ENCODE data around the gene HPCAL1.

HPCAL1 gene

DNA sequence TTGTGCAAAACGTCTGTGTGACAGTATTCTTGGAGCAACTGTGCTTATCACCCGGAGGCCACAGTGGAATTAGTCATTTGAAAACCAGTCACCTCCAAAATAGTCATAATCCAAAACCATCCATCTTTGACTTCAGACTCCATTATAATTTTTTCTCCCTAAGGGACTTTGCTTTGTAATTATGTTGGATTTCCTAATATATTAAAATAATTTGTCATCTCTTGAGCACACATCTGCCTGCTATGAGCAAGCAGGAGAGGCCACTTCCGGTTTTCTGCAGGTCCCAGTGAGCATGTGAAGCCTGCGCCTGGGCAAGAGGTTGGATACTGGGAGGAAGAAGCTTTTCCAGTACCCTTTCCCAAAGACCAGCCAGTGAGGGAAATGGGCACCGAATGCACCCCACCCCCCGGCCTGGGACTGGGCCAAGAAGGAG lies 87.7 kb downstream of the HPCAL1 start:
- no peak for DNase-seq (ENCODE audit: low spot score)

DNA sequence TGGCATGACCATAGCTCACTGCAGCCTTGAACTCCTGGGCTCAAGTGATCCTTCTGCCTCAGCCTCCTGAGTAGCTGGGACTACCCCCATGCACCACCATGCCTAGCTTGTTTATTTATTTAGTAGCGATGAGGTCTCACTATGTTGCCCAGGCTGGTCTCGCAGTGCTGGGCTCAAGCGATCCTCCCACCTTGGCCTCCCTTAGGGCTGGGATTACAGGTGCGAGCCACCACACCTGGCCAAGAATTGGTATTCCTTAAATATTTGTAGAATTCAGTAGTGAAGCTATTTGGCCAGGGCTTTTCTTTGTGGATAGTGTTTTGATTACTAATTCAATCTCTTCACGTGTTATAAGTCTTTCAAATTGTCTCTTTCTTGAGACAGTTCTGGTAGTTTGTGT lies 89.4 kb downstream of the HPCAL1 start:
- DNase-seq (ENCODE audit: low spot score) = no peak

DNA sequence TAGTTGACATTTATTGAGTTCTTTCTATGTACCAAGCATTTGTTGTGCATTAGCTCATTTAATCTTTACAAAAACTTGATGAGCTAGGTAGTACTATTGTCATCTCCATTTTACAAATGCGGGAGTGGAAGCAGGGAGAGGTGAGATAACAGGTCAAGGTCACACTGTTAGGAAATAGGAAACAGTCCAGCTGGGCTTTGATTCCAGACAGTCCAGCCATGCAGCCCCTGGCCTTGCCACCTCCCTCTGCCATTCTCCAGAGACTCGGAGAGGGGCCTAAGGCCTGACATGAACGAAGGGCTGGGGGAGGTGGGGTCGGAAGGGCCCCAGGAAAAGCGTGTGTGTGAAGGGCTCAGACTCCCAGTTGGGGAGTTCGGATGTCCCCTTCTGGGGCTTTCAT lies 89.8 kb downstream of the HPCAL1 start:
- DNase-seq (ENCODE audit: low spot score) = no peak

DNA sequence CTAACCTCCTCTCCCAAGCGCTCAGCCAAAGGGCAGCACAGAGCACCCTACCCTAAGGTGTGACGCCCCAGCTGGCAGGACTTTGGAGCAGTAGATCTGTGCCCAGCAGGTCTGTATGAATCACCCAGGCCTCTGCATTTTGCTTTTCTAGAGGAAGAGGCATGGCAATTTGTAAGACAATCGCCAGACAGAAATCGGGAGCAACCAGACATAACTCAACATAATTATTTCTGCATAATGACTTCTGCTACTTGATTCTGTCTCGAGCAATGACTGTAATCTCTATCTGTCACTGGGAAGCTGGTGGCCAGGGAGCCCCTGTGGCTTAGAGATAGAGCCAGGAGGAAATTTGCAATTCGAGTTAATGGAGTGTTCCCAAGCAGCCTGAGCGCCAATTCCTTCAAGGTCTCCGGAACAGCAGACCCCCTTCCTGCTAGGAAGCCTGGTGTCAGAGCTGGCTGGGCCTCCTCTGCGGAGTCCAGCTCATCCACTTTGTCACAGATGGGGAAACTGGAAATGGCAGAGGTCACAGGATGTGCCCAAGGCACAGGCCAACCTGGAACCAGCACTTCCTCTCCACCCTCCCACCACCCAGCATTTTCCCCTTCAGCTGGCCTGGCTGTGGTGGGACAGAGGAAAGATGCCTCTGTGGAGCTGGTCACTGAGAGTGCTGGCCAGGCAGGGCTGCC lies 90.4 kb downstream of the HPCAL1 start:
- no peak for DNase-seq (ENCODE audit: low spot score)

DNA sequence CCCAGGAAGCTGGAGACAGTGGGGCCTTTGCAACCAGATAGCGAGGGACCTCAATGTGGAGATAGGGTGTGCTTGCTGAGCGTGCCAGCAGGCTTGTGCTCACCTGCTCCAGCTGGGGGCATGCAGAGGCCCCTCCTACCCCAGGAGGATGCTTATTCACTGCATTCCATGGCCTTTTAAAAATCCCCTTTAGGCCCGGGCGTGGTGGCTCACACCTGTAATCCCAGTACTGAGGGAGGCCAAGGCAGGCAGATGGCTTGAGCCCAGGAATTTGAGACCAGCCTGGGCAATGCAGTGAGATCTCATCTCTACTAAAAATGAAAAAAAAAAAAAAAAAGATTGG lies 90.9 kb downstream of the HPCAL1 start:
- DNase-seq (ENCODE audit: low spot score) = no peak

DNA sequence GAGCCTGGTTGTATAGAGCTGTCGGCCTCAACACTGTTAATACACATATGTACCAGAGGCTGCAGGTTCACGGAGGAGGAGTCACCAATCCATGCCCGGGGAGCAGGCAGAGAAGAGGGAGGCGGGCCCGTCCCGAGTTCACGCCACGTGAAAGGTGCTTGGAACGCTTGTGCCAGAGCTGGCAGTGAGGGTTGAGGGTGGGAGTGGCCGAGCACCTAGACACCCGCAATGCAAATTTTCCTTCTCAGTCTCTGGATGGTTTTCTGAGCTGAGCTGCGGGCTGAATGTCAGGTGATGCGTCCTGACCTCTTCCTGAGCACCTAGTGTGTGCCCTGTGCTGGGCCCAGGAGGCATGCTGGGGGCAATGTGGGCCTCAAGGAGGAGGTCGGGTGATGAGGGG lies 93.2 kb downstream of the HPCAL1 start:
- no peak for DNase-seq (ENCODE audit: low spot score)

DNA sequence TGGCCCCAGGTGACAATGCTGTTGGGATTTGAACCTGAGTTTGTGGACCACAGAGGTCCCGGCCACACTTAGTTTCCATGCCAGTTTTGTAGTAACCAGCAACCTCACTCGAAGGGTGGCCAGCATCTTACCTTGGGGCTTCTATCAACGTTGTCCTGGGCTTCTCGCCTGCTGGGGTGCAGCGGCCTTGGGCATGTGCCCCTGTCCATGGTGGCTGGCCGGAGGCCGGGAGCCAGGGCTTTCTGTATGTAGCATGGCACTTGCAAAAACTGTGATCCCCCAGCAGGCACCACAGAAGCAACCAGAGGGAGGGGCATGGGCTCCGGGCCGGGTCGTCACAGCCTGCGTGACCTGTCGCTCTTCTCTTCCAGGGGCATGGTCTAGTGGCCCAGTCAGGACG lies 93.8 kb downstream of the HPCAL1 start:
- DNase-seq (ENCODE audit: low spot score) = no peak

DNA sequence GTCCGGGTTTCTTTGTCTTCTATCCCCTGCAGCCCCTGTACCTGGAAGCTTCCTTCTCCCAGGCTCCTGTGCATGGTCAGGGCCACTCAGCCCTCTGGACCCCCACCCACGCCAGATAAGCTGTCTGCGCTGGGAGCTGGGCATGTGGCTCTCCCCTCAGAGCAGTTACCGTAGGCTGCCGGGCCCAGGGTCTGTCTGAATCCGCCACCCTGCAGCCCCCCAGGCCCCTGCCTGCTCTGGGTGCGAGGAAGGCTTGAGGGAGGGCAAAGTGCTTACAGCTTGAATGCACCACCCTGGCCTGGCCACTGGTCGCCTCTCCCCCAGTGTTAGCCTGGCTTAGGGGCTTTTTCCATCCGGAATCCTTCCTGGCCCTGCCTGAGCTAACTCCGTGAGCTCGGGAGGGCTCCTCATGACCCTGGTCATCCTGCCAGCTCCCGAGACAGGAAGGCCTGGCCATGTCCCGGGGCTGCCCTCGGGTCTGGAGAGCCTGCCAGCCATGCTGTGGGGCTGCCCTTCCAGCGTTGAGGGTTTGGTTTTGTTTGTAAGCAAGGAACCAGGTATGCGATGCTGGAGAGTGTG lies 94.7 kb downstream of the HPCAL1 start:
- no peak for DNase-seq (ENCODE audit: low spot score)

DNA sequence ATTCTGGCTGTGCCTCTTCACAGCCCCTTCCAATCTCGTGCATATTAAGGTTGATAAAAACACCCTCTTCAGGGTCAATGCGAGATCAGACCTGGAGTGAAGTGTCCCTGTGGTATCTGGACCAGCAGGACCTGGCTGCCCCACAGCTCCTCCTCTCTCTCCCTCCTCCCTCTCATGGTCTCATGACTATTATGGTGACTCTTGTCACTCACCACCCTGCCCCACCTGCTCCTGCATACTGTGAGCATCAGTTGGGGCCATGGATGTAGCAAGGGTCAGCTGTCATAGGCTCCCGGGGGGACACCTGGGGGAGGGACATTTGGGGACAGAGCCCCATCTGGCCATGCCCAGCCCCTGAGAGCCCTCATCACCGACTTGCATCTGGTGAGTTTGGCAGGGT lies 95.2 kb downstream of the HPCAL1 start:
- no peak for DNase-seq (ENCODE audit: low spot score)

DNA sequence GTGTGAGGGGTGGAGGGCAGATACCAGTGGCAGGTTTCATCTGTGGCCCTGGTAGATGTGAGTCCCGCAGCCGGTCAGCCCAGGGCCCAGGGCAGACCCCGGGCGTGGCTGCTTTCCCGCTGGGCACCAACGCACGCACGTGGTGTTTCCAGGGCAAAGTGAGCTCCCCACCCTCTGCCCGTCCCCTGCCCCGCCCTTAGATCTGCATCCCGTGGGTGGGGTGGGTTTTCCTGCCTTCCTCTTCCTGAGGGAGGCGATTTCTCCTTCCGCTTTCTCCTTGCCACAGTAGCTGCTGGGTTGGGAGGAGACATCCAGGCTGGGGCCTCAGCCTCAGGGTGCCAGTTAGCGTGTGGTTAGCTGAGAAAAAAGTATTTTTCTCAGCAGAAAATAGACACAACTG lies 95.8 kb downstream of the HPCAL1 start:
- no peak for DNase-seq (ENCODE audit: low spot score)

DNA sequence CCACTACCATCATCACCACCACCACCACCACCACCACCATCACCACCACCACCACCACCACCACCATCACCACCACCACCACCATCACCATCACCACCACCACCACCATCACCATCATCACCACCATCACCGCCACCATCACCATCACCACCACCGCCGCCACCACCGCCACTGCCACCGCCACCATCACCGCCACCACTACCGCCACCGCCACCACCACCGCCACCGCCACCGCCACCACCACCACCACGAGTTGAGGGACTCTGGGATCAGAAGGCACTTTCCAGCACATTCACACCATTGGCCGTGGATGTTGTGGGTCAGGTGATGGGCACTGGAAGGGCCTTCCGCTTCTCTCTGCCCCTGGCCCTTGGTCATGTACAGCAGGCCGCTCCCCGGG lies 96.7 kb downstream of the HPCAL1 start:
- DNase-seq (ENCODE audit: low spot score) = no peak

DNA sequence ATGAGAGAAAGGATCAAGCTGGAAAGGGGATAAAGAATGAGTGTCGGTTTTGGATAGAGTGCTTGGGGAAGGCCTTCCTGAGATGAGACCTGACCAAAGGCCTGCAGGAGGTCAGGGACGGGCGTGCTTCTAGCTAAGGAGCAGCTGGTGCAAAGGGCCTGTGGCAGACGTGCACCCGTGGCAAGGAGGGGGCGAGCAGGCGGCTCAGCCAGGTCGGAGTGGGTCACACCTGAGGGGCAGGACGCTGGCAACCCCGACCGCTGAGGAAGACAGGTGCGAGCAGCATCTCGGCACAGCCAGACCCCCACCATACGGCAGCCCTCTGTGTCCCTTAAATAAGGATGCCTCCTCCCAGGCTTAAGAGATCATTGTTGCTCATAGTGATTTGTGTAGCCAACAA lies 97.3 kb downstream of the HPCAL1 start:
- DNase-seq (ENCODE audit: low spot score) = no peak

DNA sequence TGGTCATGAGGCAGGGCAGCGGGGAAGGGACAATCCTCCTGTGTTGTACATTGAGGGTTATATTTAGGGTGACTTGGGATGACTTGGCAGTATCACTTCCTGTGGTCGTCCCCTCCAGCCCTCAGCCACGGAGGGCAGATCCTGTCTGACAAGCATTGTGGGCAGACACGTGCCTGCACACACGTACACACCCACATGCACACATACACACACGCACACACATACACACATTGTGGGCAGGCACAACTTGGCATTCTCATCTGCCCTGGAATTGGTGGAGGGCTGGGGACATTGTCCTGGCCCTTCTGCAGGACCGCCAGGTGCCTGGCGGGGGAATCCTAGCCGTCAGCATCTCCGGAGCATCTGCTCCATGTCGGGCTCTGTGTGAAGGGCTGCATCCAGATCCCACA lies 97.9 kb downstream of the HPCAL1 start:
- no peak for DNase-seq (ENCODE audit: low spot score)

DNA sequence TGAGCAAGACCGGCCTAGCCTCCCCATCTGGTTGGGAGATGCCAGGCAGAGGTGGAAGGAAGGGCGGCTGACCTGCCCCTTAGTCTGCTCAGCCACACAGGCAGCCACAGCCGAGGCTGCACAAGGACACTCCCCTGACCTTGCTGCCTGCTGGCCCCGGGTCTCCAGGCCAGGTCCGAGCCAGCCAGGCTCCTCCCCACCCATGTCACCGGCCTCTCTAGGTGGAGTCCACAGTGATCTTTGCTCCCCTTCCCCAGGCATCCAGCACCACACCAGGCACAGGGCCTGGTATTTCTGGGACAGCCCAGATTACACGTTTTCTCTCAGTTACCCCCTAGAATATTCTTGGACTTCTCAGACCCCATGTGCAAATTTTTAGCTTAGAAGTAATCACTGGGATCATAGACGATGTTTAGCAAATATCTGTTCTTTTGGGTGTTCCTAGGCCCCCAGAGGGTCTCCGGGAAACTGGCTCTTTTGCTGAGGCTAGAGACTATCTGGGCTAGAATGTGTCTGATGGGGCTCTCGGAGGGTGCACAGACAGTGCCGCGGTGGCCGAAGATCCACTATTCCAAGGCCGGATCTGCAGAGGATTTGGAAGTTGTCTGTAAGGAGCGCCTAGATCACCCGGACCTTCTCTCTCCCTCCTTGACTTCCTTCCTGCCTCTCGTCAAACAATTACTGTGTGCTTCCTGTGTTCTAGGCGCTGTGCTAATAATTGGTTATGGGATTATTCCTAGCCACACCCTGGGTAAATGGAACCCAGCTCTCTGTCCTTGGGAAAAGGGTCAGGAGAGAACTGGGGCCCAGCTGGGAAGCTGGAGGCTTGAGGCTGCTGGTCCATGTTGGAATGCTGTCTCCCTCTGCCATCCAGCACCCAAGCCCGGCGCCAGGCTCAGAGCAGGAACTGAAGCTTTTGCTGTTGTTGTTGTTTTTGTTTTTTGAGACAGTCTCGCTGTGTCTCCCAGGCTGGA lies 98.6 kb downstream of the HPCAL1 start:
- no peak for DNase-seq (ENCODE audit: low spot score)

DNA sequence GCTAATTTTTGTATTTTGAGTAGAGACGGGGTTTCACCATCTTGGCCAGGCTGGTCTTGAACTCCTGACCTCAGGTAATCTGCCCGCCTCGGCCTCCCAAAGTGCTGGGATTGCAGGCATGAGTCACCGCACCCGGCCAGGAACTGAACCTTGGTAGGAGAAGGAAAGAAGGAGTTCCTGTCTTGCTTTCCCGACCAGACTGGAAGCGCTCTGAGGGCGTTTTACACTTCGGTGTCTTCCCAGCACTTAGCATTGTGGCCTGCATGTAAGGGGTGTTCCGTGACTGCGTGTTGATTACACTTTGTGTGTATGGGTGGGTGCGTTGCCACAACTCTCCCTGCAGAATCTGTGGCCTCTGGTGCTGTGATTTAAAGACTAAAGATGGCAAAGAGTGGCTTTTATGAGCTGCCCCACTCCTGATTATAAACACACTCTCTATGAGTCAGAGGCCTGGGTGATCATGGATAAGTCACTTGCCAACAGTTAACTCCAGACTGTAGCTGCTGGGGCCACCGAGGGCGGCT lies 99.4 kb downstream of the HPCAL1 start:
- DNase-seq (ENCODE audit: low spot score) = no peak

DNA sequence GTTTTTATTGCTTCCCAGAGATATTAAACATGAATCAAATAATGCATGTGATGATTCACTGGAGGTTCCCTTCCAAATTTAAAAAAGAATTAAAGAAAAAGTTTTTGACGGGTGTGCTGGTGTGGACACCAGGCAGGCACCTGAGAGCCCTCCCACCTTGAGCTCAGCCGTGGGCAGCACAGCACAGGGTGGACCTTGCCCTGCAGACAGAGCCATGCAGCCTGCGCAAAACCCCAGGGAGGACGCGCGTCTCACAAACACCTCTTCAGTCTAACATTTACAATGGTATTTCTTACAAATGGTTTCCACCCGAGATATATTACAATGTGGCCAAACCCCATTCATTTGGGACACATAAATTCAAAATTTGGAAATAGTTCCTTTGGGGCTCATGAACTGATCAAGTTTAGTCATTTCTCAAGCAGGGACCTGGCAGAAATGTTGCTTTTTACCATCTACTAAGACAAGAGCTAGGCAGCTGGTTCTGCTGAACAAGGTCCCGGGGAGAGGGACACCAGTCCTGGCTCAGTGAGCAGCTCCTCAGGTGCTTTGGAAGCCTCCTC lies 100.0 kb downstream of the HPCAL1 start:
- no peak for DNase-seq (ENCODE audit: low spot score)

DNA sequence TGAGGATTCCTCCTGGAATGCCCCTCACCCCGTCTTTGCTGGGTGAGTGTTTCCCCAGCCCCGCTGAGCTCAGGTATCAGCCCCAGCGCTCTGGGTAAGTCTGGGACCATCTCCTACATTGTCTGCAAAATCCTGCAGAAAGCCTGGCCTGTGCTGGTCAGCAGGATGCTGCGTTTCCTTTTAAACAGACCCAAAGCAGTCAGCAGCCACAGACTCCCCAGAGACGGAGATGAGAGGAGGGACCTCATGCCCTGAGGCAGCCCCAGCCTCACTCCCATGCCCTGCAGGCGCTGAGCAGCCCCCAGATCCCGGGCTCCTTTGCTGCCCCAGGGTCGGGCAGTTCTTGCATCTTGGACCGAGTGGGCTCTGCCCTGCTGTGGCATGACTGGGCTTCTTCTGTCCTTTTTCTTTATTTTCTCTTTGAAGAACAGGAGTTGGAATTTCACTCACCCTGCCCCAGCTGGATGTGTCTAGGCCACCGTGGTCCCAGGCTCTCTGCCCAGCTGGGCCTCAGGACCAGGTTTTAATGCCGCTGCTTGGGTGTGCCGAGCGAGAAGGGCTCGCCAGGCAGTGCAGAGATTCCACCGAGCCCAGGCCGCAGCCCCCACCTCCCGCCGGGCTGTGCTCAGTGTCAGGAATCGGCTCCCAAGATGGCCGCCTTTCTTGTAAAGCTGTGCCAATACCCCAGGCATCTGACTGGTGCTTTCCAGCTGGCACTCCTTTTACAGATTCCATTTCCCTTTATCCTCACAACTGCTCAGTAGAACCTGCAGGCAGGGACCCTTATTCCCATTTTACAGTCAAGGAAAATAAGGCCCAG lies 101.8 kb downstream of the HPCAL1 start:
- no peak for DNase-seq (ENCODE audit: low spot score)

DNA sequence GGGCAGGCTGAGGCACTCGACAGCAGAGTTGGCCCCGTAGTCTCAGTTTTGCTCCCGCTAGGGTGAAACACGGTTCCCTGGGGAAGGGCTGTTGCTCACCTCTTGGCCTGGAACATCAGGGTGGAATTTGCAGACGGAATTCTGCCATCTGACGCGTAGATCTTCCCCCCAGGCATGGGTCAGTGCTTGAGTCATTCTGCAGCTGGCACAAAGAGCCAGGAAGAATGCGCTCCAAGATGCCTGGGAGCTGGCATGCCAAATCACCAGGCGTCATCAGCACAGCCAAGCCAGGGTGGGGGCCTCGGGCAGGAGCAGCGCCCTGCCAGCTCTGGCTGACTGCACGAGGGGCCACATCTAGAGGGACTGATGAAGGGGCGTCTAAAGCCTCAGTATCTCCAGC lies 102.7 kb downstream of the HPCAL1 start:
- no peak for DNase-seq (ENCODE audit: low spot score)

DNA sequence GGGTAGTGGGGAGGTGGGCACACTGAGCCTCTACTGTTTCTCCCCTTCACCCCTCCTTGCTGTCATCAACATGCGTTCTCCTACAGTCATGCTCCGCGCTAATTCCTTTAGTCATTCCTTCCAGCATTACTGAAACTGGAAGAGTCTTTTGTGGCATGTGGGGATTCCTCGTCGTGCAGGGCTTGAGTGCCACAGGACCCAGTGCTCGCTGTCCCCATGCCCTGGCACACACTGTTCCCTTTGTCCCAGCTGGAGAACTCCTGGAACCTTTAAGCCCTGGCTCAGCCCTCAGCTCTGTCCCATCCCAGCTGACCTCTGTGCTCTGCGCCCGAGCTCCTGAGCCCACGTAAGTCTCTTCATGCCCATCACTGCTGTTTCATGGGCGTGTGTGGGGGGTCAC lies 103.3 kb downstream of the HPCAL1 start:
- DNase-seq (ENCODE audit: low spot score) = no peak

DNA sequence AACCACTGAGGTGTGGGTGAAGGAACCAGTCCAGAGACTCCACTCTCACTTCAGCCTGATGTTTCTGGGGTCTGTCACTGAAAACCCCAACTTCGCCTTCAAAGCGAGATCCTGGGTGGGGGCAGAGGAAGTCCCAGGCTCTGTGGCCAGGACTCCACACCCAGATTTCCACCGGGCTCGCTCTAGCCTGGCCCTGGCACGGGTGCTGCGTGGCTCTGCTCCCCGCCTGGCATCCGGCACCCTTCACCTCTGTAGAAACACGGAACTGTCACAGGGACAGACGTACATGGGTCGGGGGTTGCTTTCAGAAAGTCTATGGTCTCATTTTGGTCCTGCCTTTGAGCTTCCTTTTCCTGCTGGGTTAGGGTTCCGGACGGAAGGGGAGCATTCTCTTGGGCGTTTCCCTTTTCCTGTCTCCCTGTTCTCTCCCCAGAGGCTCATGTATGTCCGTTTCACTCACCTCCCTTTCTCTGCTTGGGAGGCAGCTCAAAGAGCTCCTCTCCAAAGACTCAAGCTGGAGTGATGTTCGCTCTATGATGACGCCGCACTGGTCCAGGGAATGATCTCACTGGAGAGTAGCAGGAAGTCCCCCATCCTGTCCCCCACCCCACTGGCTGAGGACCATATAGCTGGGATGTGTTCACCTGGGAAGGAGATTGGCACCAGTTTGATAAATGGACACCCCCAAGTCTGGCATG lies 103.9 kb downstream of the HPCAL1 start:
- no peak for DNase-seq (ENCODE audit: low spot score)

DNA sequence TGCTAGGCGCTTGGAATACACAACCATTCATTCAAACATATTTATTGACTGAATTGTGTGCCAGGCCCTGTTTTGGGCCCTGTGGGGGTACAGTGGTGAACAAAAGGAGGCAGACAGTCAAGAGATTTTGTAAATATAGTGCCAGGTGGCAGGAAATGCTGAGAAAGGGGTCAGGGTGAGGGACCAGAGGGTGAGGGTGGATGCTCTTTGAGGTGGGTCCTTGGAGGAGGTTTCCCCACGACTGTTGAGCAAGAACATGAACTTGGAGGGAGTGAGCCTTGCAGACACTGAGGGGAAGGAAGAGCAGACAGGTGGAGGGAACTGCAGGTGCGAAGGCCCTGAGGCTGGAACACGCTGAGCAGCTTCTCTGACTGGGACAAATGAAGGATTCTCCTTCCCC lies 104.7 kb downstream of the HPCAL1 start:
- no peak for DNase-seq (ENCODE audit: low spot score)

All from hematopoietic multipotent progenitor cell treated with erythropoietin and hydrocortisone succinate and interleukin-3 and kit ligand, for 17 days (in vitro differentiated cells).